Esophagus muscularis mucosa (tissue), 4 donors: ENCODE results near the gene MUC15. TPM values are rescaled to one million over a fixed set of nuclear protein-coding genes. Genes with fewer than 3 reads are reported as not detected.

Source experiments
- DNase-seq: peaks from one replicate; pipeline ENCODE4 v3.0.0-alpha.2; 2017; ENCODE audit errors: extremely low spot score
- H3K27ac ChIP-seq, 4 donors: fragments of 200-600 bp; sonication (generic); replicated peaks in 1 of 4; 1 replicate in 3 of 4; 2 replicates in 1 of 4; pipeline ENCODE4 v1.5.1; 2016 to 2019; ENCODE audit warnings: mild to moderate bottlenecking in 1 of 4
- H3K27me3 ChIP-seq, 4 donors: fragments of 200-600 bp; sonication (generic); one replicate each; pipeline versions ENCODE4 v1.5.1 to v1.6.0; 2016 to 2019
- H3K36me3 ChIP-seq, 4 donors: fragments of 200-600 bp; sonication (generic); one replicate each; pipeline ENCODE4 v1.5.1; 2016 to 2019
- H3K4me1 ChIP-seq, 4 donors: fragments of 200-600 bp; sonication (generic); one replicate each; pipeline ENCODE4 v1.5.1; 2016 to 2019
- H3K4me3 ChIP-seq, 4 donors: fragments of 200-600 bp; sonication (generic); 1 replicate in 2 of 4; 2 replicates in 2 of 4; pipeline ENCODE4 v1.5.1; 2016 to 2019; ENCODE audit warnings: mild to moderate bottlenecking in 4 of 4, moderate library complexity in 1 of 4
- H3K9me3 ChIP-seq, 4 donors: fragments of 200-600 bp; sonication (generic); 1 replicate in 3 of 4; 2 replicates in 1 of 4; pipeline ENCODE4 v1.5.1; 2016 to 2019
- CTCF ChIP-seq, 3 experiments: fragments of 200-600 bp in 2 of 3; fragments of 450-650 bp in 1 of 3; sonication (generic) in 2 of 3; IDR thresholded peaks; one replicate each; pipeline ENCODE4 v1.5.1; 2017 to 2019; ENCODE audit warnings: antibody characterized with exemption in 3 of 3, mild to moderate bottlenecking in 2 of 3, moderate library complexity in 1 of 3
- EP300 ChIP-seq: sonication (generic); formaldehyde crosslinking; IDR thresholded peaks from one replicate; pipeline ENCODE4 v1.6.1; 2017; ENCODE audit warnings: antibody characterized with exemption
- POLR2A ChIP-seq: fragments of 450-650 bp; IDR thresholded peaks from one replicate; pipeline ENCODE4 v1.6.1; 2017; ENCODE audit warnings: antibody characterized with exemption, moderate library complexity, mild to moderate bottlenecking, low read depth
- POLR2AphosphoS5 ChIP-seq, 2 donors: sonication (generic); formaldehyde crosslinking; IDR thresholded peaks; one replicate each; pipeline ENCODE4 v1.6.1; 2017; ENCODE audit warnings: antibody characterized with exemption in 2 of 2
- WGBS: methylation state at CpG from one replicate; pipeline ENCODE4 v1.1.5; 2018; 5-methylcytosine and 5-hydroxymethylcytosine counted together
- intact Hi-C: fragments of 100-400 bp; cut with DNase I; formaldehyde crosslinking; loops from one replicate; pipeline ENCODE4 v1.15.1; 2023
- total RNA-seq, 4 donors: library from RNA; depleted of rRNA; stranded (reverse); fragments of >200 nt; gene quantifications; one replicate each; pipeline versions ENCODE4 v1.1.0 to v1.2.1, GENCODE V29; 2016

Gene MUC15
- total RNA-seq, 4 donors from 2014 or later, result 0.42 to 12.2 (median 1.3) TPM

GRCh38 chr11:26573896-26574295 lies 1.8 kb upstream of the MUC15 start:
- intact Hi-C loops, result no loop called here
- TF ChIP-seq EP300 (no peak), CTCF (IDR thresholded peaks at IDR 0.05) (no peak), POLR2A (no peak), POLR2AphosphoS5 (IDR thresholded peaks at IDR 0.05) (no peak)
- no peak for DNase-seq
- Histone ChIP-seq H3K27me3 (no peaks in the 10 kb centered on the region), H3K9me3 (no peaks in the 10 kb centered on the region), H3K27ac (no peak overlapping the region), H3K4me3 (no peak overlapping the region), H3K36me3 (no peaks in the 10 kb centered on the region), H3K4me1 (peaks cover 0 to 38% (median 32%) of the 10 kb centered on the region in 4 donors)
- 91% methylated on average over 2 of the region's 2 CpGs for WGBS

GRCh38 chr11:26572770-26573402 lies 823 bp upstream of the MUC15 start:
- TF ChIP-seq POLR2A, result no peak
- no peak for TF ChIP-seq EP300
- TF ChIP-seq POLR2AphosphoS5 (IDR thresholded peaks at IDR 0.05), result no peak
- TF ChIP-seq CTCF (IDR thresholded peaks at IDR 0.05), result no peak
- H3K27me3 ChIP-seq, result no peaks in the 10 kb centered on the region
- peak overlapping the region; percentile 16 to 55 (median 50) for H3K27ac ChIP-seq
- WGBS, result 64% methylated on average over 11 of the region's 11 CpGs
- intact Hi-C loops, result no loop called here
- DNase-seq, result no peak
- H3K4me3 ChIP-seq, result peak overlapping the region in 2 of 4 donors; percentile 3 to 28
- H3K36me3 ChIP-seq, result no peaks in the 10 kb centered on the region
- no peaks in the 10 kb centered on the region for H3K9me3 ChIP-seq
- peaks cover 0 to 47% (median 34%) of the 10 kb centered on the region in 4 donors for H3K4me1 ChIP-seq

GRCh38 chr11:26569646-26570045 lies 2.4 kb downstream of the MUC15 start:
- Histone ChIP-seq H3K9me3 (no peaks in the 10 kb centered on the region), H3K27me3 (no peaks in the 10 kb centered on the region), H3K27ac (peak overlapping the region in 3 of 4 donors; percentile 22 to 37 (median 32)), H3K4me1 (peaks cover 0 to 48% (median 30%) of the 10 kb centered on the region in 4 donors), H3K4me3 (no peak overlapping the region), H3K36me3 (no peaks in the 10 kb centered on the region)
- no peak for DNase-seq
- WGBS, result 81% methylated on average over 2 of the region's 2 CpGs
- intact Hi-C loops, result no loop called here
- no peak for TF ChIP-seq EP300
- TF ChIP-seq POLR2AphosphoS5 (IDR thresholded peaks at IDR 0.05), result no peak
- TF ChIP-seq POLR2A, result no peak
- TF ChIP-seq CTCF (IDR thresholded peaks at IDR 0.05), result no peak

- Histone ChIP-seq H3K27ac (no peak overlapping the region), H3K4me1 (no peaks in the 10 kb centered on the region), H3K36me3 (no peaks in the 10 kb centered on the region), H3K9me3 (no peaks in the 10 kb centered on the region), H3K4me3 (no peak overlapping the region), H3K27me3 (no peaks in the 10 kb centered on the region)
- 84% methylated on average over 4 of the region's 4 CpGs for WGBS
- TF ChIP-seq POLR2A (no peak), CTCF (IDR thresholded peaks at IDR 0.05) (no peak), POLR2AphosphoS5 (IDR thresholded peaks at IDR 0.05) (no peak), EP300 (no peak)
- intact Hi-C loops, result no loop called here
- no peak for DNase-seq
Observed at GRCh38 chr11:26558190-26558589, 13.9 kb downstream of the MUC15 start.

GRCh38 chr11:26557666-26558065 lies 14.4 kb downstream of the MUC15 start:
- TF ChIP-seq EP300, result no peak
- TF ChIP-seq POLR2AphosphoS5 (IDR thresholded peaks at IDR 0.05), result no peak
- no peak for TF ChIP-seq POLR2A
- TF ChIP-seq CTCF (IDR thresholded peaks at IDR 0.05), result no peak

More at GRCh38 chr11:26557666-26558065, 14.4 kb downstream of the MUC15 start:
- Histone ChIP-seq H3K4me3 (no peak overlapping the region), H3K27ac (no peak overlapping the region), H3K4me1 (no peaks in the 10 kb centered on the region), H3K27me3 (no peaks in the 10 kb centered on the region), H3K36me3 (no peaks in the 10 kb centered on the region), H3K9me3 (no peaks in the 10 kb centered on the region)
- 55% methylated on average over 3 of the region's 3 CpGs for WGBS
- DNase-seq, result no peak
- intact Hi-C loops, result no loop called here
